HL-60 (cell line): ENCODE results near the gene CHCHD6.

Source experiments
- DNase-seq, 2 experiments: peaks; one replicate each; pipeline ENCODE4 v3.0.0-alpha.2; 2010 to 2020; ENCODE audit warnings: low read depth in 1 of 2, low spot score in 1 of 2
- H3K27ac ChIP-seq: fragments of 250-450 bp; sonication (Bioruptor Pico); replicated peaks from 2 replicates; pipeline ENCODE4 v1.5.1; 2020; ENCODE audit warnings: mild to moderate bottlenecking, moderate library complexity
- H3K27me3 ChIP-seq: fragments of 250-450 bp; sonication (Bioruptor Pico); 2 replicates; pipeline ENCODE4 v1.5.1; 2021; ENCODE audit warnings: mild to moderate bottlenecking, moderate library complexity; ENCODE audit not compliant: insufficient read depth, poor library complexity, severe bottlenecking
- H3K4me3 ChIP-seq: replicated peaks from 2 replicates; pipeline ENCODE4 v1.5.1; 2011; ENCODE audit warnings: mild to moderate bottlenecking, control low read depth, low read length; ENCODE audit not compliant: insufficient read depth
- GABPA ChIP-seq: IDR thresholded peaks from 2 replicates; pipeline ENCODE4 v1.6.1; 2012; ENCODE audit warnings: low read depth
- POLR2AphosphoS5 ChIP-seq: IDR thresholded peaks from 2 replicates; pipeline ENCODE4 v1.6.1; 2012; ENCODE audit warnings: low read depth
- SPI1 ChIP-seq: IDR thresholded peaks from 2 replicates; pipeline ENCODE4 v1.6.1; 2012; ENCODE audit warnings: low read depth, mild to moderate bottlenecking, borderline replicate concordance
- TF ChIP-seq, protein P1 (sequence below): IDR thresholded peaks from 2 replicates; pipeline ENCODE4 v1.6.1; 2012; ENCODE audit warnings: low read depth; ENCODE audit not compliant: insufficient replicate concordance
- TF ChIP-seq, protein P2 (sequence below): IDR thresholded peaks from one replicate; pipeline ENCODE4 v1.5.1; 2011; ENCODE audit warnings: low read length, control low read depth, inconsistent platforms; ENCODE audit not compliant: insufficient read depth

CHCHD6 gene

DNA sequence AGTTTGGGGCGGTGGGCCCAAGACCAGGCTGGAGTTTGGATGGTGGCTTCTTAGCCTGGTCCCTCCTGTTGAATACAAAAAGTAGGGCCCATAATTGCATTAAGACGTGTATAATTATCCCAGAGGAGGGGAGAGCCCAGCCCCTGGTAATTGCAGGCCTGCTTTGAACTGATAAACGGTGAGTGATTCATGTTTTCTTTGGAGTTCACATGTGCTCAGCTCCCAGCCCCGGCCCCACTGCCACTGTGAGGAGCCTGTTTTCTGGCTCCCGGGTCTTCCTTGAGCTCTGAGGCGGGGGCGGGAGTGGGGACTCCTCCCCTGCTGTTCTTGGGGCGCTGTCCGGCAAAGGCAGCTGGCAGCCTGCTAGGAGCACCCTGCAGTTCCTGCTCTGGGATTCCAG lies 282.0 kb downstream of the CHCHD6 start:
- no peak for TF ChIP-seq SPI1
- TF ChIP-seq, protein P1, sequence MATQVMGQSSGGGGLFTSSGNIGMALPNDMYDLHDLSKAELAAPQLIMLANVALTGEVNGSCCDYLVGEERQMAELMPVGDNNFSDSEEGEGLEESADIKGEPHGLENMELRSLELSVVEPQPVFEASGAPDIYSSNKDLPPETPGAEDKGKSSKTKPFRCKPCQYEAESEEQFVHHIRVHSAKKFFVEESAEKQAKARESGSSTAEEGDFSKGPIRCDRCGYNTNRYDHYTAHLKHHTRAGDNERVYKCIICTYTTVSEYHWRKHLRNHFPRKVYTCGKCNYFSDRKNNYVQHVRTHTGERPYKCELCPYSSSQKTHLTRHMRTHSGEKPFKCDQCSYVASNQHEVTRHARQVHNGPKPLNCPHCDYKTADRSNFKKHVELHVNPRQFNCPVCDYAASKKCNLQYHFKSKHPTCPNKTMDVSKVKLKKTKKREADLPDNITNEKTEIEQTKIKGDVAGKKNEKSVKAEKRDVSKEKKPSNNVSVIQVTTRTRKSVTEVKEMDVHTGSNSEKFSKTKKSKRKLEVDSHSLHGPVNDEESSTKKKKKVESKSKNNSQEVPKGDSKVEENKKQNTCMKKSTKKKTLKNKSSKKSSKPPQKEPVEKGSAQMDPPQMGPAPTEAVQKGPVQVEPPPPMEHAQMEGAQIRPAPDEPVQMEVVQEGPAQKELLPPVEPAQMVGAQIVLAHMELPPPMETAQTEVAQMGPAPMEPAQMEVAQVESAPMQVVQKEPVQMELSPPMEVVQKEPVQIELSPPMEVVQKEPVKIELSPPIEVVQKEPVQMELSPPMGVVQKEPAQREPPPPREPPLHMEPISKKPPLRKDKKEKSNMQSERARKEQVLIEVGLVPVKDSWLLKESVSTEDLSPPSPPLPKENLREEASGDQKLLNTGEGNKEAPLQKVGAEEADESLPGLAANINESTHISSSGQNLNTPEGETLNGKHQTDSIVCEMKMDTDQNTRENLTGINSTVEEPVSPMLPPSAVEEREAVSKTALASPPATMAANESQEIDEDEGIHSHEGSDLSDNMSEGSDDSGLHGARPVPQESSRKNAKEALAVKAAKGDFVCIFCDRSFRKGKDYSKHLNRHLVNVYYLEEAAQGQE: no peak
- TF ChIP-seq POLR2AphosphoS5: no peak
- TF ChIP-seq GABPA: no peak
- TF ChIP-seq, protein P2, sequence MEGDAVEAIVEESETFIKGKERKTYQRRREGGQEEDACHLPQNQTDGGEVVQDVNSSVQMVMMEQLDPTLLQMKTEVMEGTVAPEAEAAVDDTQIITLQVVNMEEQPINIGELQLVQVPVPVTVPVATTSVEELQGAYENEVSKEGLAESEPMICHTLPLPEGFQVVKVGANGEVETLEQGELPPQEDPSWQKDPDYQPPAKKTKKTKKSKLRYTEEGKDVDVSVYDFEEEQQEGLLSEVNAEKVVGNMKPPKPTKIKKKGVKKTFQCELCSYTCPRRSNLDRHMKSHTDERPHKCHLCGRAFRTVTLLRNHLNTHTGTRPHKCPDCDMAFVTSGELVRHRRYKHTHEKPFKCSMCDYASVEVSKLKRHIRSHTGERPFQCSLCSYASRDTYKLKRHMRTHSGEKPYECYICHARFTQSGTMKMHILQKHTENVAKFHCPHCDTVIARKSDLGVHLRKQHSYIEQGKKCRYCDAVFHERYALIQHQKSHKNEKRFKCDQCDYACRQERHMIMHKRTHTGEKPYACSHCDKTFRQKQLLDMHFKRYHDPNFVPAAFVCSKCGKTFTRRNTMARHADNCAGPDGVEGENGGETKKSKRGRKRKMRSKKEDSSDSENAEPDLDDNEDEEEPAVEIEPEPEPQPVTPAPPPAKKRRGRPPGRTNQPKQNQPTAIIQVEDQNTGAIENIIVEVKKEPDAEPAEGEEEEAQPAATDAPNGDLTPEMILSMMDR: no peak
- peaks cover 11% of the 10 kb centered on the region for H3K27me3 ChIP-seq
- no peak for DNase-seq
- no peak overlapping the region for H3K4me3 ChIP-seq
- no peak overlapping the region for H3K27ac ChIP-seq

DNA sequence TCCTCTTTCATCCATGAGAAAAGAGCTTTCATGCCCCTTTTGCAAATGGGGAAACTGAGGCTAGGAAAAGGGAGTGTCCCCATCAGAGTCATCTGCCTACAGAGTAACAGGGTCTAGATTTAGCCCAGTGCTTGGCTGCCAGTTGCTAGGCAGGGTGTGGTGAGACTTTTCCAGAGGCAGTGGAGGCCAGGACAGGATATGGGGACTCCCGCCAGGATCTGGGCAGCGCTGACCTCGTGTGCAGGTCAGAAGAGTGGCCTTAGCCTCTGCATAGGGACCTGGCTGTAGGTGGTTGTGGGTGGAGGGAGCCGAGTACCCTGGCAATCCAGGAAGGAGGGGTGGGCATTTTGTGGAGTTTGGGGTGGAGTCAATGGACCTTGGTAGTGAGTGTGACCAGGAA lies 283.1 kb downstream of the CHCHD6 start:
- no peak overlapping the region for H3K4me3 ChIP-seq
- H3K27me3 ChIP-seq: peaks cover 11% of the 10 kb centered on the region
- no peak overlapping the region for H3K27ac ChIP-seq
- no peak for TF ChIP-seq SPI1
- TF ChIP-seq, protein P2: no peak
- no peak for TF ChIP-seq GABPA
- TF ChIP-seq, protein P1: no peak
- no peak for TF ChIP-seq POLR2AphosphoS5
- DNase-seq: no peak

DNA sequence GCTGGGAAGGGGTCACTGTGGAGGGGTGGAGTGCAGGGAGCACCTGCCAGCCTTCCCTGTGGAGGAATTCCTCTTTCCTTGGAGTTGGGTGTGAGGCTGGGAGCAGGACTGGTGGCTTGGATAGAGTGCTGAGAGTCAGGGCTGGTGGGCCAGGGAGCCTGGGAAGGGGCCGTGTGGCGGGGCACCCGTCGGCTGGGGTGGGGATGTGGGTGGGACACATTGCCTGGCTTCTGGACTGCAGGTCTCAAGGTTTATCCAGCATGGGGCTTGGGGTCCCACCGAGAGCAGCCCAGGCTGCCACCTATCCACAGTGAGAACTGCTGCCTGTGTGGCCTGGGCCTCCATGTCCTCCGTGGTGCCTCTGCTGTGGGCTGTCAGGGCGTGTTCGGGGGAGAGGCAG lies 283.6 kb downstream of the CHCHD6 start:
- H3K27me3 ChIP-seq: peaks cover 11% of the 10 kb centered on the region
- no peak overlapping the region for H3K4me3 ChIP-seq
- DNase-seq: no peak
- H3K27ac ChIP-seq: no peak overlapping the region
- no peak for TF ChIP-seq POLR2AphosphoS5
- TF ChIP-seq SPI1: no peak
- no peak for TF ChIP-seq GABPA
- TF ChIP-seq, protein P2: no peak
- TF ChIP-seq, protein P1: no peak
